Measurements from ENCODE around the gene SRM.
"Not testable (repeated sequence)": the region's sequence is repeated elsewhere in the genome, so short reads cannot be mapped to it uniquely, and the experiment has no call there.

Gene SRM

GRCh38 chr1:11052839-11053757, 6.7 kb downstream of the SRM start:
- DNase-seq (ENCODE audit: low read depth, low spot score): no peak
- in situ Hi-C loops (cut with HindIII; ENCODE audit: low sequenced_read_pairs): no loop called here

DNA sequence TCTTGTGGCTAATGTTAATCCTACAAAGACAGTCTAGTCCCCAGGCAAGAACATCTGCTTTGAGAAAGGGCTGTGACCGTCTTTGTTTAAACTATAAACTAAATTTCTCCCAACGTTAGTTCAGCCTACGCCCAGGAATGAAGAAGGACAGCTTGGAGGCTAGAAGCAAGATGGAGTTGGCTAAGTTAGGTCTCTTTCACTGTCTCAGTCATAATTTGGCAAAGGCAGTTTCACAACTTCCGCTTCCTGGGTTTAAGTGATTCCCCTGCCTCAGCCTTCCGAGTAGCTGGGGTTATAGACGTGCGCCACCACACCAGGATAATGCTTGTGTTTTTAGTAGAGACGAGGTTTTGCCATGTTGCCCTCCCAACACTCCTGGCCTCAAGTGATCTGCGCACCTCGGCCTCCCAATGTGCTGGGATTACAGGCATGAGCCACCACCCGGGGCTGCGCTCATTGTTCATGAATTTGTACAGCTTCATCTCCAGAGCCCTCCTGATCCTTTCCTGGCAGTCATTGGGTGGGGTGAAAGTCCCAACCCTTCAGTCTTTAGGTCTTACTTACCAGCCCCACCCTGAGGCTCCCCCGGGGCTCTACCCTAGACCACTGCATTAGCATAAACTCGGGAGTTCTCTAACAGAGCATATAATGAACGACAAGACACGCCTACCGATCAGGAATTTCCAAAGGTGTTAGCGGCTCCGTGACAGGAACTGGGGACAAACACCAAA, 7.9 kb downstream of the SRM start:
- TF ChIP-seq, protein P1, sequence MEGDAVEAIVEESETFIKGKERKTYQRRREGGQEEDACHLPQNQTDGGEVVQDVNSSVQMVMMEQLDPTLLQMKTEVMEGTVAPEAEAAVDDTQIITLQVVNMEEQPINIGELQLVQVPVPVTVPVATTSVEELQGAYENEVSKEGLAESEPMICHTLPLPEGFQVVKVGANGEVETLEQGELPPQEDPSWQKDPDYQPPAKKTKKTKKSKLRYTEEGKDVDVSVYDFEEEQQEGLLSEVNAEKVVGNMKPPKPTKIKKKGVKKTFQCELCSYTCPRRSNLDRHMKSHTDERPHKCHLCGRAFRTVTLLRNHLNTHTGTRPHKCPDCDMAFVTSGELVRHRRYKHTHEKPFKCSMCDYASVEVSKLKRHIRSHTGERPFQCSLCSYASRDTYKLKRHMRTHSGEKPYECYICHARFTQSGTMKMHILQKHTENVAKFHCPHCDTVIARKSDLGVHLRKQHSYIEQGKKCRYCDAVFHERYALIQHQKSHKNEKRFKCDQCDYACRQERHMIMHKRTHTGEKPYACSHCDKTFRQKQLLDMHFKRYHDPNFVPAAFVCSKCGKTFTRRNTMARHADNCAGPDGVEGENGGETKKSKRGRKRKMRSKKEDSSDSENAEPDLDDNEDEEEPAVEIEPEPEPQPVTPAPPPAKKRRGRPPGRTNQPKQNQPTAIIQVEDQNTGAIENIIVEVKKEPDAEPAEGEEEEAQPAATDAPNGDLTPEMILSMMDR (IDR thresholded peaks at IDR 0.05; ENCODE audit: low read depth, low read length): no peak

More at GRCh38 chr1:11052839-11053757, 6.7 kb downstream of the SRM start:
- no peak overlapping the region for H3K4me3 ChIP-seq (ENCODE audit: low read depth, low read length)
- TF ChIP-seq, protein P1 (IDR thresholded peaks at IDR 0.05; ENCODE audit: low read depth, low read length): no peak

GRCh38 chr1:11051121-11051520, 8.7 kb downstream of the SRM start:
- DNase-seq (ENCODE audit: low read depth, low spot score); H3K4me3 ChIP-seq (ENCODE audit: low read depth, low read length); in situ Hi-C loops (cut with HindIII; ENCODE audit: low sequenced_read_pairs): not testable (repeated sequence)

More for the DNA sequence above, 7.9 kb downstream of the SRM start:
- H3K4me3 ChIP-seq (ENCODE audit: low read depth, low read length): no peak overlapping the region
- DNase-seq (ENCODE audit: low read depth, low spot score): no peak
- in situ Hi-C loops (cut with HindIII; ENCODE audit: low sequenced_read_pairs): no loop called here

DNA sequence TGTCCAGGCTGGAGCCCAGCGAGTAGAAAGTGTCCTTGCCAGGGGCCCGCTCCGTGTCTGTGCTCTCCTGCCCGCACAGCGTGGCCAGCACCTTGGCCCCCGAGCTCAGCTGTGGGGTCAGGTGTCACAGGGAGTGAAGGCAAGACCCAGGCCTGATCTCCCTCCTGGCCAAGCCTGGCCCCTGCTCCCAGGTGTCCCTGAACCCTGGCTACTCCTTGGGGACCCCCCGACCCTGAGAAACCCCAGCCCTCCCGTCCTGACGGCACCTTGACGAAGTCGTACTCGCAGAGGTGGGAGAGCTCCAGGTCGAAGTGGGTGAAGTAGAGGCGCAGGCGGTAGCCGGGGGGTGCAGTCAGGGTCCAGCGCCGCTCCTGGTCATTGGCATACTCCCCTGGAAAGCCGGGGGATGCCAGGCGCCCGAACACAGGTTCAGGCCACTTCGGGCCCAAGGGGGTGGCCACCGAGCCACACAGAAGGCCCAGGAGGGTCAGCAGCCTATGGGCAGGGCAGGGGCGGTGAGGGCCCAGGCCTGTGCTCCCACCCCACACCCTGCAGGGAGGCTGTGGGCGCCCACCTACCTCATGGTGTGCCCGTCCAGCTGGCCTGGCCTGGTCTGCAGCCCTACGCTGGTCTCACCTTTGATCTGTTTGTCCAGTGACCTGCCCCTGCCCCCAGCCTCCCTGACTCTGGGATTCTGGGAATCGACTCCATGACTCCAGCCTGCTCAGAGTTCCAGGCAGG, 13.0 kb downstream of the SRM start, which contains the start of gene MASP2:
MASP2 (minus strand) TSS at position 615 of the 741 bp plus-strand sequence; CDS start at position 583, 32 bp downstream.
- DNase-seq (ENCODE audit: low read depth, low spot score): no peak
- in situ Hi-C loops (cut with HindIII; ENCODE audit: low sequenced_read_pairs): no loop called here
- H3K4me3 ChIP-seq (ENCODE audit: low read depth, low read length): no peak within 1 kb of the TSS
- TF ChIP-seq, protein P1 (IDR thresholded peaks at IDR 0.05; ENCODE audit: low read depth, low read length): no peak

- H3K4me3 ChIP-seq (ENCODE audit: low read depth, low read length): no peak overlapping the region
- TF ChIP-seq, protein P1 (IDR thresholded peaks at IDR 0.05; ENCODE audit: low read depth, low read length): no peak
- in situ Hi-C loops (cut with HindIII; ENCODE audit: low sequenced_read_pairs): no loop called here
- DNase-seq (ENCODE audit: low read depth, low spot score): no peak
These were observed 13.6 kb downstream of the SRM start for GRCh38 chr1:11046270-11046566.

DNA sequence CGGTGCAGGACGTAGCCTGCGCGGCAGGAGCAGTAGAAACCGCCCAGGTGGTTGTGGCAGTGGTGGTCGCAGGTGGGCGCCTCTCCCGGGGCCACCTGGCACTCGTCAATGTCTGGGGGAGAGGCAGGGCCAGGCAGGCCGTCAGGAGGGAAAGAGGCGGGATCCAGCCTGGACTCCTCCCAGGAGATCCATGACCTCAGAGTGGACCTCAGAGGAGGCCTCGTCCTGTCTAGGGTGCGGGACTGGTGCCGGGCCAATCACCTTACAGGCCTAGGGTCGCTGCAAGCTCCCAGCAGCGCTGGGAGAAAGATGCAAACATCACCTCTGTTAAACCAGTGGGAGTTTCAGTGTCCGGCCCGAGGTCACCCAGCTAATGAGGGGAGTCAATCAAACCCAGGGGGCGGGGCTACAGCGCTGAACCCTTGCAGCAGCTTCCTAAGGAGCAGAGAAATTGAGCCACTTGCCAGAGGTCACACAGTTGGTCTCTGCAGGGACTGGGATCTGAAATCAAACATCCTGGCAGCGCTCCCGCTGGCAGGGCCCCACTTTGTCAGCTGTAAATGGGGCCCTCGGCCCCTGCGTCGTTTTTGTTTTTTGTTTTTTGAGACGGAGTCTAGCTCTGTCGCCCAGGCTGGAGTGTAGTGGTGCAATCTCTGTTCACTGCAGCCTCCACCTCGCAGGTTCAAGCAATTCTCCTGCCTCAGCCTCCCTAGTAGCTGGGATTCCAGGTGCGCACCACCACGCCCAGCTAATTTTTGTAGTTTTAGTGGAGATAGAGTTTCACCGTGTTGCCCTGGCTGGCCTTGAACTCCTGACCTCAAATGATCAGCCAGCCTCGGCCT, 14.2 kb downstream of the SRM start:
- DNase-seq (ENCODE audit: low read depth, low spot score): no peak
- in situ Hi-C loops (cut with HindIII; ENCODE audit: low sequenced_read_pairs): no loop called here
- TF ChIP-seq, protein P1 (IDR thresholded peaks at IDR 0.05; ENCODE audit: low read depth, low read length): no peak
- H3K4me3 ChIP-seq (ENCODE audit: low read depth, low read length): no peak overlapping the region

All from astrocyte of the spinal cord (primary cell).